C4-2B (cell line): Measurements from ENCODE around the gene MYBPH.

ENCODE experiments used
- CTCF ChIP-seq: fragments of 450-650 bp; conservative IDR thresholded peaks from 2 replicates; pipeline ENCODE4 v1.5.1; 2017; ENCODE audit warnings: mild to moderate bottlenecking
- ZFX ChIP-seq: fragments of 450-650 bp; IDR thresholded peaks from 2 replicates; pipeline ENCODE4 v1.6.1; 2017

- TF ChIP-seq CTCF: no peak; the same call in 1 of the 2 replicates
- TF ChIP-seq ZFX: no peak
Measured at GRCh38 chr1:203136409-203137042, 39.1 kb downstream of the MYBPH start.
